Measurements from ENCODE around the gene JMJD8.
A peak's percentile ranks its signal among the peaks of the same experiment; 100 is the strongest.

JMJD8 gene

GRCh38 chr16:674968-675883 lies 8.9 kb downstream of the JMJD8 start, which contains the start of gene RHBDL1:
Gene RHBDL1 (plus strand): TSS chr16:675671. CDS start chr16:675791, 120 bp downstream.
- no peak for DNase-seq

GRCh38 chr16:674214-674881 lies 9.8 kb downstream of the JMJD8 start:
- no peak for DNase-seq

DNA sequence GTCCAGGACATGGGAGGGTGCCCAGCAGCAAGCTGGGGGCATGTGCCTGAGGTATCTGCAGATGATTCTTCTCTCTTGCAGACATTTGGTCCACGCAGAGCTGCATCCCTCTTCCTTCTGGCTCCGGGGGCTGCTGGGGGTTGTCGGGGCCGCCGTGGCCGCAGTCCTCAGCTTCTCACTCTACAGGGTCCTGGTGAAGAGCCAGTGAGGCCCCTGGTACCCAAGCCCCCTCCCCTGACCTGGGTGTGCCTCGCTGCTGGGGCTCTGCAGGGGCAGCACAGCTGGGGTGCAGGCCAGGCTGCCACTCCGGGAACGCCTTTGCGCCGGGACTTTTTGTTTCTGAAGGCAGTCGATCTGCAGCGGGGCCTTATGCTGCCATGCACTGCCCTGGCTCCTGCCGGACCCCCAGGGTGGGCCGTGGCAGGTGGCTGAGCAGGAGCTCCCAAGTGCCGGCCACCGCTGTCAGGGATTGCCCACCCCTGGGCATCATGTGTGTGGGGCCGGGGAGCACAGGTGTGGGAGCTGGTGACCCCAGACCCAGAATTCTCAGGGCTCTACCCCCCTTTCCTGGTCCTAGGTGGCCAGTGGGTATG lies 10.6 kb downstream of the JMJD8 start:
- no peak for DNase-seq

GRCh38 chr16:672851-673250 lies 11.3 kb downstream of the JMJD8 start:
- DNase-seq: no peak

GRCh38 chr16:672371-672770 lies 11.8 kb downstream of the JMJD8 start:
- DNase-seq: no peak

DNA sequence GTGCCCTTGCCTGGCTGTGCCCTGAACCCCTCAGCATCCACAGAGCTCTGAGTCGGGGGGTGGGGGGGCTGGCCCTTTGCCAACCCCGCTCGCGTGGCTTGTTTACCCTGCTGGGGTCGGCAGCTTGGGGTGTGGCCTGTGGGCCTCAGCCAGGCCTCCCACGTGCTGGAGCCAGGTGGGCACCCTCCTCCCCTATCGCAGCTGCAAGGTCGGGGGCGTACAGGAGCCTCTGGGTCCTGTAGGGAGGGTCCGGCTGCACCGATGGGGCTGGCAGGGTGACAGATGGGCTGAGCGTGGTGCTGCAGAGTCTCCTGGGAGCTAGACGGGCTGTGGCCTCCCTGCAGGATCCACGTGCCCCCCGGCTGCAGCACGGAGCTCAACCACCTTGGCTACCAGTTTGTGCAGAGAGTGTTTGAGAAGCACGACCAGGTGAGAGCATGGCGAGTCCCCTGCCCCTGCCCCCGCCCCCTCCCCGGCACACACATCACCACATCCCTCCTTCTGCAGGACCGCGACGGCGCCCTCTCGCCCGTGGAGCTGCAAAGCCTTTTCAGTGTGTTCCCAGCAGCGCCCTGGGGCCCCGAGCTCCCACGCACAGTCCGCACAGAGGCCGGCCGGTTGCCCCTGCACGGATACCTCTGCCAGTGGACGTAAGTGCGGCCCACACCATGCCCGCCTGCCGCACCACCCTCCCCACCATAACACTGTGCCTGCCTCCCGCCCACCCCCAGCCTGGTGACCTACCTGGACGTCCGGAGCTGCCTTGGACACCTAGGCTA lies 12.6 kb downstream of the JMJD8 start:
- no peak for DNase-seq

- DNase-seq: no peak
Observed at GRCh38 chr16:670485-671352, 13.4 kb downstream of the JMJD8 start.

DNA sequence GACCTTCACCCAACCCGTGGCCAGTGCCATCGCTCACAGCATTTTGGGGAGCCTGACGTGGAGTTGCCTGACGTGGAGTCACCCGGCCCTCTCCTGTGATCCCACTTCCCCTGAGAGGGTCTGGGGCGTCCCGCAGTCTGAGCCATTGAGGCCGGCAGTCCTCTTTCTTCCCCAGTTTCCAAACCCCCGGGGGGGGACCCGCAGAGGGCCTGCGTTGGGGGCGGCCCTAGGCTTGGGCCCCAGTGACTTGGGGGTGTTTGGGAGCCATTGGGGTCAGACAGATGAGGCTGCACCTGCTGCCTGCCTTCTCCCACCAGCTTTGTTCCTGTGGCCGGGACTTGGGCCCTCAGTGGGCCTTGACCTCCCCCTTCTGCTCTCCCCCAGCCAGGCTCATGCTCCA lies 14.5 kb downstream of the JMJD8 start:
- DNase-seq: no peak

DNA sequence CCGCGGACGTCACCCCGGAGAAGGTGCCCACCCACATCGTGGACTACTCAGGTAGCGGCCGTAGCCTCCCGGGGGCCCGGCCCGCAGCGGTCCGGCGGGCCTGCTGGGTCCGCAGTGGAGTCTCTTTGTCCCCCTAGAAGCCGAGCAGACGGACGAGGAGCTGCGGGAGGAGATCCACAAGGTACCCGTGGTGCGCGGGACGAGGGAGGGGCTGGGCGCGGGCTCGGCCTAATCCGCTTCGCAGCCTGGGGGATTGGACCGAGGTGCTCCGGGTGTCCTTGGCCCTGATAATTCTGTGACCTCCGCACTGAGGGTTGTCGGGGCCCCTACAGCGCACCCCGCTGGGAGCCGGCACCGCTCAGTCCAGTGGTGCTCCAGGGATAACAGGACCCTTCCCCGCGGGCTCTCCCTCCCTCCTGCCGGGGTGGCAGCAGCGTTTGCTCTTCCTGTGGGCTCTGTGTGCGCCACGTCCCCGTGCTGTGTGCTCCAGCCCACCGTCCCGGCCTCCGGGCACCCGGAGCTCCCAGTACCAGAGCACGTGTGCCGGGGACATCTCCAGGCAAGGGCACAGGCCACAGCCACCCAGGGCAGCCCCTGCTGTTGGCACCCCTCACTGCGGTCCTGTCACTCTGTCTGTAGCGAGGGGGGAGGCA lies 15.5 kb downstream of the JMJD8 start:
- DNase-seq: no peak

DNA sequence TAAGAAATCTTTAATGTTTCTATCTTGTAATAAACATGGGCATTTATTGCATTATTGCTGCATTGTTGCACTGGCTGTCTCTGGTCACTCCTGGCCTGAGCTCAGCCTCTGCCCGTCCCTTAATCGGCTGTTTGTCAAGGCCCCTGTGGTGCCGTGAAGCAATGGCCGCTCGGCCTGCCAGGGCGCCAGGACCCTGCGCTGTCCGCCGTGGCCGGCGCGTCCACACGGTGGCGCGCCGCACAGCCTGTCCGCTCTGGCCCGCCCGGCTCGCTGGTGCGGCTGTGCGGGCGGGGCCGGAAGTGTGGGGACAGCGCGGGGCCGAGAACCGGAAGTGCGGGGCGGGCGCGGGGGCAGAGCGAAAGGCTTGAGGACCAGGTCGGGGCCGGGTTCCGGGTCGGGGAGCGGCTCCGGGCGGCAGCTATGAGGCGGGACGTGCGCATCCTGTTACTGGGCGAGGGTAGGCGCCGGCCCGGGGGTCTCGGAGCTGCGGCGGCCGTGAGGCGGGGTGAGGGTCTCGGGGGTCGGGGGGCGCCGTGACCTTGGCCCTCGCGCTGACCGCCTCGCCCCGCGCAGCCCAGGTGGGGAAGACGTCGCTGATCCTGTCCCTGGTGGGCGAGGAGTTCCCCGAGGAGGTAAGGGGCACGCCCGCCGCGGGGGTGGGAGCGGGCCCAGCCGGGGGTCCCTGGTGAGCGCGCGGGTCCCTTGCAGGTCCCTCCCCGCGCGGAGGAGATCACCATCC lies 16.2 kb downstream of the JMJD8 start, which contains the start of gene RHOT2:
Gene RHOT2, plus strand, starts transcription at position 353 of the 739 bp plus-strand sequence. Its CDS starts 68 bp downstream, at position 421.
- DNase-seq: peak; percentile 83 to 86

DNA sequence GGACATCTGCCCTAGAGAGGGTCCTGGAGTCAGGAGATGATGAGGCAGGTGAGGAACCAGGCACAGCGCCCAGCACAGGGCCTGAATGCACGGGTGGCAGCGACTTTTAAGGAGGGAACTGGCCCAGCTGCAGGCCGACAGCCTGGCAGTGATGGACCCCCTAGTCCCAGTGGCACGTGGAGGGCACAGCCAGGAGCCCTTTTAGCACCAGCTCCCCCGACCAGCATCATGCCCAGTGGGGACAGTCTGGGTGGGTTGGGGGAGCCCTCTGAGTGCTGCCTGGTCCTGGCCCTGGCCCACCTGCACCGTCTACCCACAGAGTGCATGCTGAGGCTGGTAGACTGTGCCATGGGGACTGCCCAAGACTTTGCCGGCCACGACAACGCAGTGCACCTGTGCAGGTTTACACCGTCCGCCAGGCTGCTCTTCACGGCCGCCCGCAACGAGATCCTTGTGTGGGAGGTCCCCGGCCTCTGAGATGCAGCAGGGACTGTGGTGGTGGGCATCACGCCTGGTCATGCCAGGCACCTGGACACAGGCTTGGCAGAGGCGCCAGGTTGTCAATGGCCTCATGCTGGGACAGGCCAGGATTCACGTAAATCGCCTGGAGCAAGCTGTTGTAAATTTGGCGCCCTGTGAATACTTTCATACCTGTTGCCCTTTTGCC lies 16.9 kb downstream of the JMJD8 start:
- no peak for DNase-seq

DNA sequence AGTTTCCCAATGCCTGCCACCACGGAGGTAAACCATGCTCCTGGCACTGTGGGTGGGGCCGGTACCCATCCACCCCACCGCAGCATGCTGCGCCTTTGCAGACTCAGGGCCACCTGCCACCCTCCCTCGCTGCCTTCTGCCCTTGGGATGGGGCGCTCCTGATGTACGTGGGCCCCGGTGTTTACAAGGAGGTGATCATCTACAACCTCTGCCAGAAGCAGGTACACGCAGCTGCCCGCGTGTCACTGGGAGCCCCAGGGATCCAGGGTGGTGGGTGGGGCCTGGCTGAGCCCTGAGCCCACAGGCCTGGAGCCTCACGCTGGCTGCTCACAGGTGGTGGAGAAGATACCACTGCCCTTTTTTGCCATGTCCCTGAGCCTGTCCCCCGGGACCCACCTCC lies 17.6 kb downstream of the JMJD8 start:
- no peak for DNase-seq

- no peak for DNase-seq
Observed at GRCh38 chr16:662597-662996, 21.5 kb downstream of the JMJD8 start.

DNA sequence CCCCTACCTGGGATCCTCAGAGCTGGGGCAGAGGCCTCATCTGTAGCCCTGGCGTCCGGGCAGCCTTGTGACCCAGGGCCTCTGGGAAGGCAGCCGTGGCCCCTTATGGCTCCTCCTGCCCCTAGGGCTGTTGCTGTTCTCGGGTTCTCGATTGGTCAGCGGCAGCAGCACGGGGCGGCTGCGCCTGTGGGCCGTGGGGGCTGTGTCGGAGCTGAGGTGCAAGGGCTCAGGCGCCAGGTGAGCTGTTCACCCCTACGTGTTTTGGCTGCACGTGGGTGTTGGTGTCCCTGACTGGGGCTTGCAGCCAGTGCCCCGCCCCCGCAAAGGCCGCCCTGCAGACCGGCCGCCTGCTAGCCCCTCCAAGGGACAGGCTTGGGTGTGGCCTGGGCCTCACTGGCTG lies 22.0 kb downstream of the JMJD8 start:
- DNase-seq: no peak

- DNase-seq: no peak
Observed at GRCh38 chr16:661184-661821, 22.8 kb downstream of the JMJD8 start.

DNA sequence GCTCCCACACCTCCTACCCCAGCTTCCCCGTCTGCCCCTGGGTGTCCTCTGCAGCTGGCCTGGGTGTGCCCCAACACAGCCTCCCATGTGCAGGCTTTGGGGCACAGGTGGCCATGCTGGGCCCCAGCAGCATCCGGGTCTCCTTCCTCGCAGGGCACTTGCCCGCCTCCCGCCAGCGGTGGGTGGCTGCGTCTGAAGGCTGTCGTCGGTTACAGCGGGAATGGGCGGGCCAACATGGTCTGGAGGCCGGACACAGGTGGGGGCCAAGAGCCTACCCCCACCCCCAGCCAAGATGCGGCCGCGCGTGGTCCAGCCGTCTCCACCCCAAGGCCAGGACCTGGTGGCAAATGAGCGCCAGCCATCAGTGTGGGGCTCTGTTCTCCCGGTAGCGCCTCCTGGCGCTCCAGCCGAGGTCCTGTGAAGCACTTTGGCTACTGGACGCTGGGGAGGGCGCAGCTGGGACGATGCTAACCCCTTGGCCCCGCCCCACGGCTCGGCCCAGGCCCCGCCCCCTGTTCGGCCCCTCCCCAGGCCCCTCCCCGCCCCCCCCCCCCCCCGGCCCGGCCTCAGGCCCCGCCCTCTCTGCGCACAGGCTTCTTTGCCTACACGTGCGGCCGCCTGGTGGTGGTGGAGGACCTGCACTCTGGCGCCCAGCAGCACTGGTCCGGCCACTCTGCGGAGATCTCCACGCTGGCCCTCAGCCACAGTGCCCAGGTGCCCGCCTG lies 23.5 kb downstream of the JMJD8 start:
- peak; percentile 52 to 53 for DNase-seq

GRCh38 chr16:660132-660458 lies 24.0 kb downstream of the JMJD8 start:
- DNase-seq: no peak

DNA sequence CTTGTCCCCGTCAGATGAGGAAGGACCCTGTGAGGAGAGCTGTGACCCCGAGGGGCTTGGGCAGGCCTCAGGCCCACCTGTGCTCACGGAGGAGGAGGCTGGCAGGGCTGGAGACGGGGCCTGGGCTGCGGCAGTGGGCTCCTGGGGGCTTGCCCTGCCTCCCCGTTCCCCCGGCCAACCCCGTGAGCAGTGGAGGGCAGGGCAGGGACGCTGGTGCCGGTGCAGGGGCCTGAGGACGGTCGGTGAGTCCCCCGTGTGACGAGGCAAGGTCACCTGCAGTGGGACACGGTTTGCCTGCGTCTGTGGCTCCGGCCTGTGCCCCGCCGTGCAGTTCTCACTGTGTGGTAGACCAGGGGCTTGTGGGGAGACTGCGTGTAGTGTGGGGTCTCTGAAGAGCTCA lies 24.5 kb downstream of the JMJD8 start:
- DNase-seq: no peak

Data from activated CD4-positive, alpha-beta T cell treated with anti-CD3 and anti-CD28 coated beads, Interleukin-2, amount 50 U/mL, for 4 hours (primary cell).